Upper lobe of left lung (tissue), 6 donors: ENCODE measurements around the gene DLEC1. TPM values are rescaled to one million over a fixed set of nuclear protein-coding genes. Genes with fewer than 3 reads are reported as not detected.

Experiments used
- ATAC-seq, 2 donors: fragments of 200-7000 bp; cut with Tn5 transposase; one replicate each; pipeline ENCODE4 v1.9.1; 2022; ENCODE audit warnings: mild to moderate bottlenecking in 2 of 2, moderate library complexity in 2 of 2; ENCODE audit not compliant: low FRiP score in 2 of 2
- DNase-seq, 2 donors: peaks; one replicate each; pipeline ENCODE4 v3.0.0-alpha.2; 2019 to 2020
- H3K27ac ChIP-seq, 4 donors: fragments of 200-600 bp; sonication (generic); one replicate each; pipeline ENCODE4 v1.5.1; 2016 to 2019
- H3K27me3 ChIP-seq, 4 donors: fragments of 200-600 bp; sonication (generic); one replicate each; pipeline ENCODE4 v1.5.1; 2017 to 2019
- H3K36me3 ChIP-seq, 4 donors: fragments of 200-600 bp; sonication (generic); one replicate each; pipeline ENCODE4 v1.5.1; 2016 to 2019
- H3K4me1 ChIP-seq, 4 donors: fragments of 200-600 bp; sonication (generic); one replicate each; pipeline ENCODE4 v1.5.1; 2018 to 2019
- H3K4me3 ChIP-seq, 4 donors: fragments of 200-600 bp; sonication (generic); one replicate each; pipeline ENCODE4 v1.5.1; 2017 to 2019; ENCODE audit warnings: mild to moderate bottlenecking in 2 of 4, moderate library complexity in 1 of 4
- H3K9me3 ChIP-seq, 4 donors: fragments of 200-600 bp; sonication (generic); one replicate each; pipeline ENCODE4 v1.5.1; 2018 to 2019
- CTCF ChIP-seq, 6 experiments: fragments of 450-650 bp in 4 of 6; fragments of 200-600 bp in 2 of 6; sonication (generic) in 2 of 6; IDR thresholded peaks; one replicate each; pipeline ENCODE4 v1.5.1; 2016 to 2019; ENCODE audit warnings: antibody characterized with exemption in 6 of 6
- EP300 ChIP-seq, 4 donors: sonication (generic); formaldehyde crosslinking; IDR thresholded peaks; one replicate each; pipeline ENCODE4 v1.5.1; 2017; ENCODE audit warnings: antibody characterized with exemption in 4 of 4, control low read depth in 2 of 4
- POLR2A ChIP-seq, 4 donors: fragments of 450-650 bp; IDR thresholded peaks; one replicate each; pipeline ENCODE4 v1.5.1; 2016 to 2017; ENCODE audit warnings: antibody characterized with exemption in 4 of 4, mild to moderate bottlenecking in 2 of 4
- POLR2AphosphoS5 ChIP-seq, 2 donors: sonication (generic); formaldehyde crosslinking; IDR thresholded peaks; one replicate each; pipeline ENCODE4 v1.5.1; 2017; ENCODE audit warnings: antibody characterized with exemption in 2 of 2
- WGBS, 2 donors: methylation state at CpG; one replicate each; pipeline ENCODE4 v1.1.5; 2017 to 2018; 5-methylcytosine and 5-hydroxymethylcytosine counted together
- total RNA-seq, 6 donors: library from RNA; depleted of rRNA in 4 of 6; stranded (reverse); fragments of >200 nt in 4 of 6; gene quantifications; one replicate each; pipeline versions ENCODE4 v1.1.0 to v1.2.1, GENCODE V29; 2016 to 2021
- donor health status: DM: no; HTN: no; CAD: no; lungs with moderate emphysema.
- donor health status: DM: no; HTN: yes; CAD: no; lungs with severe emphysema.

Gene DLEC1
- total RNA-seq, 6 donors from 2014 or later: 2.3 to 34.8 (median 14.3) TPM

- TF ChIP-seq POLR2AphosphoS5 (IDR thresholded peaks at IDR 0.05) (no peak), POLR2A (IDR thresholded peaks at IDR 0.05) (peak in 1 of 4 donors; percentile 34)
- Histone ChIP-seq H3K4me1 (peaks cover 18 to 41% (median 33%) of the 10 kb centered on the region in 4 donors), H3K27me3 (no peaks in the 10 kb centered on the region), H3K27ac (peak overlapping the region in 3 of 4 donors; percentile 66 to 83 (median 83)), H3K36me3 (no peaks in the 10 kb centered on the region), H3K9me3 (no peaks in the 10 kb centered on the region), H3K4me3 (no peak overlapping the region)
- ATAC-seq (peak in 1 of 2 donors; percentile 61), DNase-seq (peak in 1 of 2 donors; percentile 66)
- 84 to 91% methylated on average over 5 to 9 of the region's 9 CpGs for WGBS, 2 donors
Measured at GRCh38 chr3:37992271-37993066, 46.5 kb upstream of the DLEC1 start.

GRCh38 chr3:37993067-37993455 lies 45.9 kb upstream of the DLEC1 start:
- Histone ChIP-seq H3K27ac (peak overlapping the region; percentile 66 to 83 (median 81)), H3K36me3 (no peaks in the 10 kb centered on the region), H3K9me3 (no peaks in the 10 kb centered on the region), H3K27me3 (no peaks in the 10 kb centered on the region), H3K4me1 (peaks cover 23 to 41% (median 35%) of the 10 kb centered on the region in 4 donors), H3K4me3 (no peak overlapping the region)
- ATAC-seq: no peak
- WGBS, 2 donors: 53 to 71% methylated on average over 8 of the region's 8 CpGs
- TF ChIP-seq CTCF (IDR thresholded peaks at IDR 0.05) (no peak), POLR2A (IDR thresholded peaks at IDR 0.05) (no peak), EP300 (IDR thresholded peaks at IDR 0.05) (no peak), POLR2AphosphoS5 (IDR thresholded peaks at IDR 0.05) (no peak)
- no peak for DNase-seq

GRCh38 chr3:37993460-37993819 lies 45.6 kb upstream of the DLEC1 start:
- ATAC-seq: no peak
- no peak for DNase-seq
- Histone ChIP-seq H3K4me3 (peak overlapping the region in 3 of 4 donors; percentile 57 to 62 (median 60)), H3K4me1 (peaks cover 26 to 44% (median 39%) of the 10 kb centered on the region in 4 donors), H3K36me3 (no peaks in the 10 kb centered on the region), H3K27ac (peak overlapping the region; percentile 79 to 89 (median 83)), H3K9me3 (no peaks in the 10 kb centered on the region), H3K27me3 (no peaks in the 10 kb centered on the region)
- TF ChIP-seq POLR2A (IDR thresholded peaks at IDR 0.05): no peak
- no peak for TF ChIP-seq CTCF (IDR thresholded peaks at IDR 0.05)
- no peak for TF ChIP-seq POLR2AphosphoS5 (IDR thresholded peaks at IDR 0.05)
- TF ChIP-seq EP300 (IDR thresholded peaks at IDR 0.05): no peak
- WGBS, 2 donors: 44 to 55% methylated on average over 6 of the region's 6 CpGs

GRCh38 chr3:37993820-37994638 lies 45.0 kb upstream of the DLEC1 start:
- ATAC-seq: peak; percentile 36 to 85
- Histone ChIP-seq H3K4me3 (peak overlapping the region; percentile 57 to 62 (median 60)), H3K27me3 (no peaks in the 10 kb centered on the region), H3K4me1 (peaks cover 28 to 47% (median 42%) of the 10 kb centered on the region in 4 donors), H3K9me3 (no peaks in the 10 kb centered on the region), H3K27ac (peak overlapping the region; percentile 79 to 89 (median 83)), H3K36me3 (no peaks in the 10 kb centered on the region)
- WGBS, 2 donors: 17 to 20% methylated on average over 25 to 49 of the region's 49 CpGs
- TF ChIP-seq POLR2A (IDR thresholded peaks at IDR 0.05) (peak in 2 of 4 donors; percentile 37 to 79), CTCF (IDR thresholded peaks at IDR 0.05) (peak in 4 of 6 experiments; percentile 6 to 32 (median 10)), POLR2AphosphoS5 (IDR thresholded peaks at IDR 0.05) (peak; percentile 70 to 80), EP300 (IDR thresholded peaks at IDR 0.05) (no peak)
- peak; percentile 86 to 93 for DNase-seq

- H3K4me3 ChIP-seq: peak overlapping the region in 3 of 4 donors; percentile 57 to 62 (median 60)
- ATAC-seq: no peak
Measured at GRCh38 chr3:37994639-37994972, 44.4 kb upstream of the DLEC1 start.

More at GRCh38 chr3:37994639-37994972, 44.4 kb upstream of the DLEC1 start:
- WGBS, 2 donors: 29 to 30% methylated on average over 2 of the region's 2 CpGs
- Histone ChIP-seq H3K27me3 (no peaks in the 10 kb centered on the region), H3K9me3 (no peaks in the 10 kb centered on the region), H3K36me3 (no peaks in the 10 kb centered on the region), H3K27ac (peak overlapping the region; percentile 79 to 89 (median 83)), H3K4me1 (peaks cover 32 to 52% (median 44%) of the 10 kb centered on the region in 4 donors)
- DNase-seq: no peak
- TF ChIP-seq EP300 (IDR thresholded peaks at IDR 0.05) (no peak), CTCF (IDR thresholded peaks at IDR 0.05) (no peak), POLR2A (IDR thresholded peaks at IDR 0.05) (no peak), POLR2AphosphoS5 (IDR thresholded peaks at IDR 0.05) (no peak)
